Activated CD8-positive, alpha-beta memory T cell treated with anti-CD3 and anti-CD28 coated beads, Interleukin-2, amount 50 U/mL, for 24 hours (primary cell): ENCODE data around the gene UBE2Q1.

Experiments used
- DNase-seq: peaks from one replicate; pipeline ENCODE4 v3.0.0-alpha.2; 2020; ENCODE audit errors: extremely low read depth

UBE2Q1 gene

GRCh38 chr1:154502744-154503115 lies 55.7 kb downstream of the UBE2Q1 start:
- no peak for DNase-seq

GRCh38 chr1:154502066-154502743 lies 56.3 kb downstream of the UBE2Q1 start, which contains the start of the genes SHE and TDRD10:
Gene SHE (minus strand): TSS chr1:154502412. CDS start chr1:154502026, 386 bp downstream.
Gene TDRD10 (plus strand): TSS chr1:154502219. CDS start chr1:154506904, 4,685 bp downstream.
- DNase-seq: no peak

- no peak for DNase-seq
Measured at GRCh38 chr1:154501423-154502065, 56.9 kb downstream of the UBE2Q1 start.

DNA sequence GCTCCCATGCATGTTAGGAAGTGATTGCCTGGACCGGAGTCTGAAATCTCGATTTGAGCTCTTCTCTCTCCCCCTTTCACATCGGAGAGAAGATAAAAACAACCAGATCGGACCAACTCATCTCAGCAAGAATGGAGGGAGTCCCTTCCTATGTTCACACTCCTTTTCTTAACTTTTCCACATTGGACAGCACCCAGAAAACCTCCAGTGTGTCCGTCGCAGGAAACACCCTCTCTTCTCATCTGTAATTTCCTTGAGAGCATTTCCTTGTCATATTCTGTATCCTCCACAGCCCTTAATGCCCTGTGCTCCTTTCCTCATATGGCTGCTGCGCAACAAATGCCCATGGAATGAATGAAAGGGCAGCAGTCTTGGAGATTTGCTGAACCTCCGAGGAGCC lies 57.9 kb downstream of the UBE2Q1 start:
- no peak for DNase-seq

DNA sequence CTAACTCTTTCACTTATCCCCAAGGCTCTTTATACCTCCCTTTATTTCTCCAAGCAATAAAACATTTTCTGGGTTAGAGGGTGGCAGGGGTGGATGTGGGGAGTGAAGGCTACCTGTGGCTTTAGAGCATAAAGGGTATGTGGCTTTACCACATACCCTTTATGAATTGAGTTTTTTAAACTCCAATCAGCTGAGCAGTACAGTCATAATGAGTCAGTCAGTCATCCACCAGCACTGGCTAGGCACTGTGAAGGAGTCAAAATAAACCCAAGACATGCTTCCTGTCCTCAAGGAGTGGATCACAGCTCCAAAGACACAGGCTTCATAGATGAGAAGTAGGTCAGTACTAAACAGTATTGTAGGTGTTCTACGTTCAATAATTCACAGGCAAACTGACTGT lies 59.0 kb downstream of the UBE2Q1 start:
- no peak for DNase-seq
